ENCODE results near the gene SRRM4.
"Not testable (repeated sequence)": the region's sequence is repeated elsewhere in the genome, so short reads cannot be mapped to it uniquely, and the experiment has no call there.

SRRM4 gene

DNA sequence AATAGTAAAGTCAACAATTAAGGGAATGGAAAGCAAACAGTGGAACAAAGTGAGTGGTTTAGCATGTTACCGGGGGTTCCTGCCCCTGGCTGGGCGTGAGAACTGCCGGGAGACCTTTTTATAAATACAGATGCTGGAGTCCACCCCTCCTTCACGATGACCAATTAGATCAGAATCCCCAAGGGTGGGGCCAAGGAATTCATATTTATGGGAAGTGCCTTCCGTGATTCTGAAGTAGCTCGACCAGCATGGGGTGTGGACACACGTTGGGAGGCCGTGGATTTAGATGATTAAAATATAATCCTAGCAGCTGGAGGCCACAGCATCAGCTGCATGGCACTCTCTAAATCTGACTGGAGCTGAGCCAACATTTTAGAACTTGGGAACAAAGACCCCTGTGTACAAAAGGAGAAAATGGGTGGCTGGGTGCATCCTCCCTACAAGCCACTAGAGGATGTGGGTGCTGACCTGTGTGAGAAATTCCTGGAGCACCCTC lies 87.9 kb downstream of the SRRM4 start:
- no peak for DNase-seq (ENCODE audit: low spot score)

GRCh38 chr12:119071176-119071575 lies 89.8 kb downstream of the SRRM4 start:
- no peak for DNase-seq (ENCODE audit: low spot score)

DNA sequence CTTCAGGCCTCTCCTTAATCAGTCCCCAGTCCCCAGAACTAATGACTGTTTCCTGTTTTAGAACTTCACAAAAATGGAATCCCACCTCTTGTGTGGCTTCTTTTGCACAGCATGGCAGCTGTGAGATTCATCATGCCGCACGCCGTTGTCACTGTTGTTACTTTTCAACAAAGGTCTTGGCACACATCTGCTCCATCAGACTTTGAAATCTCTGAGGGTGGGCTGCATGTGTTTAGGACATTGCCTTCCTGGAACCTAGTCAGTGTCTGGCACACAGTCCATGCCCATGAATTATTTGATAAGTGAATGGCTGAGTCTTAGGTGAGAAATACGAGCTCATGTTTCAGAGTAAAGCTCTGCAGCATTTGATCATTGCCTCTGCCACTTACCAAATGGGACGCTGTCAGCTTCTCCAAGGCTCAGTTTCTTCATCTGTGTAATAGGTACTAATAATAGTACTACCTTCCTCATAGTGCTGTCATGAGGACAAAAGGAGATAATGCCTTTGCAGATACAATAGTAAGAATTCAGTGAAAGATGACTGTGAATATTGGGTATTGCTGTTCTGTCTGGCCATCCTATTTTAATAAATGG lies 90.4 kb downstream of the SRRM4 start:
- no peak for DNase-seq (ENCODE audit: low spot score)

DNA sequence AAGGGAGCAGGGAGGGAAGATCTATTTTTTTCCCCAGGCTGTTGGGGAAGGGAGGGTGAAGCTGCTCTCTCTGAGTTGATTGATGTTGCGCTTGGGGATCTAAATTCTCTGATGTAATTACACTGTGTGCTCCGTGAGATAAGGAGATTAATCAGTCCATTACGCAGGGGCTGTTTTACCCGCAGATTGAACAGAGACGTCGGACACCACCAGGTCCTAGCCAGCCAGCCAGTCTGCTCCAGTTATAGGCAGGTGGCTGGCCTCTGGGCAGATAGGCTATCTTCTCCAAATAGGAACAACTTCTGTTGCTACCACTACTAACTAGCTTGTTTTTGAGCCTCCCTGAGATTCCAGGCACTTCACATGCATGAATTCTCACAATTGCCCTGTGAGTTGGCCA lies 91.1 kb downstream of the SRRM4 start:
- no peak for DNase-seq (ENCODE audit: low spot score)

- DNase-seq (ENCODE audit: low spot score), result no peak
These were observed 94.0 kb downstream of the SRRM4 start for GRCh38 chr12:119075222-119075787.

DNA sequence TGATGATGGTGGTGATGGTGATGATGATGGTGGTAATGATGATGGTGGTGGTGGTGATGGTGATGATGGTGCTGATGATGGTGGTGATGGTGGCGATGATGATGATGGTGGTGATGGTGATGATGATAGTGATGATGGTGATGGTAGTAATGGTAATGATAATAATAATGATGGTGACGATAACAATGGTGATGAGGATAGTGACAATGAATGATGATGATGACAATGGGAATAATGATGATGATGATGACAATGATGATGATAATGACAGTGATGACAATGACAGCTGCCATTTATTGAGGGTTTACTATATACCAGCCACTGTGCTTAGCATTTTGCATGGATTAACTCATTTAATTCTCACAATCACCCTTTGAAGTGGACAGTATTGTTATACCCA lies 94.6 kb downstream of the SRRM4 start:
- no peak for DNase-seq (ENCODE audit: low spot score)

DNA sequence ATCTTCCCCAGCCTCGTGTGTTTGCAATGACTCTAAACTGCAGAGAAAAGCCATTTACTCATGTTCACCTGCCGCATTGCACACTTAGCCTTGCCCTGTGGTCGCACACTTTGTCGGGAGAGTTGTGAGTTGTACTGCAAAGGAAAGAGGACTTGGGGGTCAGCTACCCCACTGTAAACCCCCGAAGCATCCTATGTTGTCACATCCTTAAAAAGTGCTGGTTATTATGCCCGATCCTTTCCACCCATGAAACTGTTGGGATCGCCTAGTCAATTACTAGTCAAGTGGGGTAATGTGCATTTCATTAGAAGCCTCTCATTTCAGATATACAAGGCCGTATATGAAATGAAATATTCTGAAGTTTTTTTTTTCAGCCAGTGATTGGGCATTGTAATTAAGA lies 98.2 kb downstream of the SRRM4 start:
- DNase-seq (ENCODE audit: low spot score), result no peak

DNA sequence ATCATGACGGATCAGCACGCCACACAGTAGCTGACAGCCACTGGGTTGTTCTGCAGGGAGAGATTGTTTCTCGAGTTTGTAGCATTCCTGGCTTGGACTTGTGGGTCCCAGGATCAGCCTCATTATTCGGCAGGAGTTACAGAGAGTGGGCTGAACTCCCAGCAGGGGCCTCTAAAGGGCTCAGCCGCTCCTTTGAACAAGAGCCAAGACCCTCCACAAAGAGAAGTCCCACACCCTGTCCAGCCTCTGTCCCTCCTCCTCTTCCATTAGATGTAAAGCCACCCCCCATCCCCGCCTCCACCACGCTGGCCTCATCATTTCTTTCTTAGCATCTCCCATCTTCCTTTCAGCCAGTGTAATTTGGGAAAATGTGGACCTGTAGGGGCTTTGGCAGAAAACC lies 100.7 kb downstream of the SRRM4 start:
- no peak for DNase-seq (ENCODE audit: low spot score)

GRCh38 chr12:119082496-119082895 lies 101.2 kb downstream of the SRRM4 start:
- no peak for DNase-seq (ENCODE audit: low spot score)

- no peak for DNase-seq (ENCODE audit: low spot score)
These were observed 107.5 kb downstream of the SRRM4 start for GRCh38 chr12:119088685-119089379.

DNA sequence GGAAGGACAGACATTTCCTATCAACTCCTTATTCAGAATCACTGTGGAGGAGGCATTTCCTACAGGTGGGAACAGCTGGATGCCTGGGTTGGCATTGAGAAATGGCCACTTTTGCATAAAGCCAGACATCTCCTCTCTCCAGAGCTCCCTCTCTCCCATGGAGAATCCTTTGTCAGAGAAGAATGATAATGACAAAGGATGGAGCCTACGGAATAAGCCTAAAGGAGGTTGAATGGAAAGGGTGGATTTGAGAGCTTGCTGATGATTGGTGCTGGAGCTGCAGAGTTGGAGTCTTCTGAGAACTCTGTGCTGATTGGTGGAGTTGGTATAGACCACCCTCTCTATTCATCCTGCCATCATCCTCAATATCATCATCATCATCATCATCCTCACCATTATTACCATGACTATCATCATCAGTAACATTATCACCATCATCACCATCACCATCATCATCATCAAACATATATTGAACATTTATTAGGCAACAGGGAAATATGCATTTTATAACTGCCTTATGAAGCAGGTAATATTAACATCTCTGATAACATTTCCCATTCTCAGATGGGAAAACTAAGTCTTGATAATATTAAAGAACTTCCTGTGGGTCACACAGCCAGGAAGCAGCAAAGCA lies 108.2 kb downstream of the SRRM4 start:
- DNase-seq (ENCODE audit: low spot score), result no peak

DNA sequence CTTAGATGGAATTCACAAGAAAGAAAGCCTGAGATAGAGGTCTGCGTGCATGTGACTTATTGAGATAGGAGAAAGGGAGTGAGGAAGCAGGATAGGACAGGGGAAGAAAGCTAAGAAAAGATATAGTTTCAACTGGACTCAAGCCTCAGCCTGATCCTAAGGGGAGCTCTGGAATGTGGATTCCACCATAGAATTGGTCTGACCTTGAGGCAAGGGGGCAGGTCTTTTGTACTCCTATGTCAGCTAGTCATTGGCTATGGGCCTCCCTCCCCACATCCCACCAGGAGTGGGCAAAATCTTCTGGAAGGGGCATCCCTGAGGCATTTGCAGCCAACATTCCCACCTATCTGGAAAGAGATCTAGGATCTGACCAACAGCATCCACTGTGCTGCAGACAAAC lies 108.9 kb downstream of the SRRM4 start:
- DNase-seq (ENCODE audit: low spot score), result no peak

DNA sequence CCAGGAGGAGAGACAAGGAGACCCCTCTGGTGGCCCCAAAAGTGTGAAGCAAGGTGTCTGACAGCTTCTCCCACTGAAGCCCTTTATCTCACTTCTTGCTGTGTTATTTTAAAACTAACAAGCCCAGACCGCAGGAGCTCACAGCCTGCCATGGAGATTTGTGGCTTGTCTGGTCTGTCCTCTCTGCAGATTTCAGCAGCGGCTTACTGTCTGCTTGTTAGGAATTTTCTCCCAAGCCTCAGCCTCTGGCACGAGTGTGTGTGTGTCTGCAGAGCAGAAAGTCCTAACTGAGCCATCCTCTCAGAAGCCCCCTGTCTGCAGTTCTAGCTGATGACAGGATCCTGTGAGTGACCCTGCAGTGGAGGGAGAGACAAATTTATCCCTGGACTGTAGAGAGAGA lies 109.5 kb downstream of the SRRM4 start:
- no peak for DNase-seq (ENCODE audit: low spot score)

GRCh38 chr12:119096429-119097202 lies 115.3 kb downstream of the SRRM4 start:
- DNase-seq (ENCODE audit: low spot score), result no peak

GRCh38 chr12:119100933-119101332 lies 119.6 kb downstream of the SRRM4 start:
- DNase-seq (ENCODE audit: low spot score), result no peak

DNA sequence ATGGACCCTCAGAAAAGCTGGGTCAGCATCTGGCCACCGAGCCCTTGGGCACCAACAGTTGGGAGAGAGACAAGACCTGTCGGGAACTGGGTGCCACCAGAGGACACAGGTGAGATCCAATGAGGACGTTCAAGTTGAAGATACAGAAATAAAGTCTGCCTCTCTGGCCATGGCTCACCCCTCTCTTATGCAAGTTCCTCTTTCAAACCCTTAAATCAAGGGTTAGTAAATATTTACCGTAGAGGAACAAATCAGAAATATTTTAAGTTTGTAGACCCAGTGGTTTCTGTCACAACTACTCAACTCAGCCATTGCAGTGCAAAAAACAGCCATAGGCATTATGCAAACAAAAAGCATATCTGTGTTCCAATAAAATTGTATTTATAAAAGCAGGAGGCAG lies 120.9 kb downstream of the SRRM4 start:
- no peak for DNase-seq (ENCODE audit: low spot score)

DNA sequence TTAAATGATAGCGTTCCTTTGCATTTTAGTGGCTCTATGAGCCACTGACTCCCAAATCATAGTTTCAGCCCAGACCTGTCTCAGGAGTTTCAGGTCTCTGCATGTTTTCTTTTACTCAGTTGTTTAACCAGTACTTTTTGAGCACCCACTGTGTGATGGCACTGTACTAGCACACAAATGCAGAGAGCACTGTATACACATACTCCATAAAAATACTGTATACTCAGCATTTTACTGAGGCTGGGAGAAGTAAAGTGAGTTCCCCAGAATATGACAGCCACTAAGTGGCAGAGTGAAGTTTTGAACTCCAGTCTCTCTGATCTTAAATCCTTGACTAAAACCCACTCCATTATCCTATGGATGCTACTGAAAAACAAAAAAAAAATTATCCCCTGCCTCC lies 121.4 kb downstream of the SRRM4 start:
- DNase-seq (ENCODE audit: low spot score), result no peak

DNA sequence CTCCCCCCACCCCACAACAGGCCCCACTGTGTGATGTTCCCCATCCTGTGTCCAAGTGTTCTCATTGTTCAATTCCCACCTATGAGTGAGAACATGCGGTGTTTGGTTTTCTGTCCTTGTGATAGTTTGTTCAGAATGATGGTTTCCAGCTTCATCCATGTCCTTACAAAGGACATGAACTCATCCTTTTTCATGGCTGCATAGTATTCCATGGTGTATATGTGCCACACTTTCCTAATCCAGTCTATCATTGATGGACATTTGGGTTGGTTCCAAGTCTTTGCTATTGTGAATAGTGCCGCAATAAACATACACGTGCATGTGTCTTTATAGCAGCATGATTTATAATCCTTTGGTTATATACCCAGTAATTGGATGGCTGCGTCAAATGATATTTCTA lies 123.6 kb downstream of the SRRM4 start:
- not testable (repeated sequence) for DNase-seq (ENCODE audit: low spot score)

DNA sequence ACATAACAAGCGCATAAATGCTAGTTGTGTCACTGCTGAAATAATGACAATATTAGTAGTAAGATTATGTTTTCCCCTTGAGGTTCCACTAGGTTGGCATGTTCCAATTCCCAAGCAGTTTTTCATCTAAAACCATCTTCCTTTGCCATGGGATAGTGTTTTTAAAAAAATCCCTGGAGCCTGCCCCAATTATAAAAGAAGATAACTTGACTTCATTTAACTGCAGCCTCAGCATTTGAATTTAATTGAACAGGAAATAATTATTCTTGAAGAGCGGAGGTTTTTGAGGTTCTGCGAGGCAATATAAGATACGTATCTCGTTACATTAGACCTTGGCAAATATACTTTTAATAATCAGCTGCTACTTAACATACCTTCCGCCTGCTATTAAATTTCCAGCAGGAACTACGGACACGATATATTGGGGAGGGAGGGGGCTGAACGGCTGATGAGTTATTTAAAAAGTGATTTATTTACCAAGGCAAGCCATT lies 132.2 kb downstream of the SRRM4 start:
- no peak for DNase-seq (ENCODE audit: low spot score)

GRCh38 chr12:119114294-119114693 lies 133.0 kb downstream of the SRRM4 start:
- DNase-seq (ENCODE audit: low spot score), result no peak

DNA sequence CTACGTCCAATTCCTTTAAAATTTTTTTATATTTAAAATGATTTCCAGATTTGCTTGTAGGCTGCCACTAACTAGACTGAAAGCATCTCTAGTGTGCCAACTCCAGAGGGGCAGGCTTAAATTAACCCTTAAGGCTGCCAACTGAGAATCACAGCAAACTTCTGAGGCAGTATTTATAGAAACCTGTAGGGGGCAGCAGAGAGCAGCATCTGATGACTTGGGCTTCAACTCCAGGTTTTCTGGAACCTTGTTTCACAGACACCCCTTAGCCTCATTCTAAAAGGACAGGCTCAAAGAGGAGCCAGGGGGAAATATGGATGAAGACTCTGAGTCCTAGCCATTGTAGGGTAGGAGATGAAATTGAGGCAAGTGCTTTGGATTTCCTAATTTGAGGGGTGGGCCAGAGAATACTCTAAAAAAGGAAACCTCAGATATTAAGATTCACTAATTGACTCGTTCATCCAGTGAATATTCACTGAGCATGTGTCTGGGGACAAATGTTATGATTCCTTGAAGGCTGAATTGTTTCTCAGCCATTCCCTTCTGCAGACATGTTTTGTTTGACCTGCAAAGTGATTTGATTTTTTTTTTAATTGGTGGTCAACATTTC lies 134.1 kb downstream of the SRRM4 start:
- DNase-seq (ENCODE audit: low spot score), result peak; percentile 61

DNA sequence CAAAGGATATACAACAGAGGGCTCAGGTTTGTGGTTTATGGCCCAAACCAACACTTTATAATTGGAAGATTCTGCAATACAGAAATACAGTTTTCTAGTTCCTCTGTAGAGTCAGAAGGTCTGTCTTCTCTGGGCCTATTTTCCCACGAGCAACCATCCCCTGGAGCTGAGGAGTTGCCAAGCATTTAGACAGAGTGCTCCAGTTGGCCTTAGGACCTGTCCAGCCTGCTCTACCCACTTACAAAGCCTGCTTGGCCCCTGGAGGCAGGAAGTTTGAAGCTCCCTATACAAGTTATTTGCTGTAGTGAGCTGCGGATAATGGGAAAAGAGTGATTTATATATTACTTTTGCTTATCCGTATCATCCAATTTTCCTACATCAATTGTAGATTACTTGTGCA lies 136.6 kb downstream of the SRRM4 start:
- no peak for DNase-seq (ENCODE audit: low spot score)
